ENCODE data around the gene RHOBTB1.
A peak's percentile ranks its signal among the peaks of the same experiment; 100 is the strongest.

Gene RHOBTB1

DNA sequence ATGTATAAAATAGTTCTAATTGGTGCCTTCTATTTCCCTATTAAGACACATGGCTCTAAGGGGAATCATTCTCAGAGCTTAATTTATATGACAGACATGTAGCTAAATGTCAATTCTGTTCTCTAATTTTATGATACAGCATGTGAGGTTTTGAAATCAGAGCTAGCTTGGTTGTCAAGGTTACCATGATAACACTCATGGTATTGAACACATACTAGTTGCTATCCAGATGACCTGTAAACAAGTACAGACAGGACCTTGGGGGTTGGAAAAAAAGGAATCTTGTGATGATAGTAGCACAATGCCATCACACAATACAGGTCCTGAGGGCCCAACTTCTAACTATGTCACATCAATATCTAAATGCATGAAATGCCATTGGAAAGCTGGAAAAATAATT, 49.2 kb downstream of the RHOBTB1 start:
- in situ Hi-C loops (cut with HindIII; ENCODE audit: low pct_ligation_motif_present, low pct_unique_long_range_greater_than_20kb, low sequenced_read_pairs), result no loop called here
- no peak for DNase-seq

DNA sequence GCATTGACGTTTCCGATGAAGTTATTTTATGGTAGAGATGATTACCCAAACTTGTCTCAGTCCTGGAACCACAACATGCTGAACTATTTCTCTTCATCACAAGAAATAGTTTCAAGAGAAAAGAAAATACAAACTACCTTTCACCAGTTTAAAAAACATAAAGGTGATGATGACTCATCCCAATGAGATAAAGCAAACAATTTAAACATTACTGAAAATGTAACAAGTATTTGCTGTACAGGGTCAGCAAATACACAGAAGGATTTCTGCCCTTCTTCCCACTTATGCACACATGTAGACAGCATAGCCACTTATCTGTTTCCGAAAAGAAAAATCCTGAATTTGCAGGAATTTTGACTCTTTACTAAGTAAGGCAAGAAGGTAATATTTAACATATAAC, 50.8 kb downstream of the RHOBTB1 start:
- in situ Hi-C loops (cut with HindIII; ENCODE audit: low pct_ligation_motif_present, low pct_unique_long_range_greater_than_20kb, low sequenced_read_pairs), result no loop called here
- no peak for DNase-seq

- in situ Hi-C loops (cut with HindIII; ENCODE audit: low pct_ligation_motif_present, low pct_unique_long_range_greater_than_20kb, low sequenced_read_pairs), result no loop called here
Observed at GRCh38 chr10:60892571-60892970, 51.4 kb downstream of the RHOBTB1 start.

GRCh38 chr10:60890811-60891210, 53.2 kb downstream of the RHOBTB1 start:
- in situ Hi-C loops (cut with HindIII; ENCODE audit: low pct_ligation_motif_present, low pct_unique_long_range_greater_than_20kb, low sequenced_read_pairs), result no loop called here

More at GRCh38 chr10:60892571-60892970, 51.4 kb downstream of the RHOBTB1 start:
- no peak for DNase-seq

DNA sequence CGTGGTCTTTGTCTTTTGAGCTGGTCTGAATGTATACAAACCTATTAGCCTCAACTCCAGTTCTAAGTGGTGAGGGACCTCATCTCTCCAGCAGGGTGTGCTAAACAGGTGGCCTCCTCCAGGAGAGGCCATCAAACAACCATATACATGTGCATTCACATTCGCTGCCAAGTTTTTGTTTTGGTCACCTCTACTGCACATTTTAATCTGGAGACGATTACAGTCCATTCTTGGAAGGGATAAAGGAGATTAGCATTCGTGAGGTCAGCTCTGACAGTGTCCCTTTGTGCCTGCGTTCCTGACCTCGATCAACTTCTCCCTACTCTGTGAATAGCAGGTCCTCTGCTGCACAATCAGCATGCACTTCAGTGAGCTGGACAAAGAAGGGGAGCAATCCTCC, 60.8 kb downstream of the RHOBTB1 start:
- DNase-seq, result peak; percentile 53
- in situ Hi-C loops (cut with HindIII; ENCODE audit: low pct_ligation_motif_present, low pct_unique_long_range_greater_than_20kb, low sequenced_read_pairs), result no loop called here

More at GRCh38 chr10:60890811-60891210, 53.2 kb downstream of the RHOBTB1 start:
- no peak for DNase-seq

- no peak for DNase-seq
Observed at GRCh38 chr10:60878224-60878623, 65.8 kb downstream of the RHOBTB1 start.

GRCh38 chr10:60877777-60878120, 66.2 kb downstream of the RHOBTB1 start:
- in situ Hi-C loops (cut with HindIII; ENCODE audit: low pct_ligation_motif_present, low pct_unique_long_range_greater_than_20kb, low sequenced_read_pairs), result no loop called here
- DNase-seq, result no peak

More at GRCh38 chr10:60878224-60878623, 65.8 kb downstream of the RHOBTB1 start:
- in situ Hi-C loops (cut with HindIII; ENCODE audit: low pct_ligation_motif_present, low pct_unique_long_range_greater_than_20kb, low sequenced_read_pairs), result no loop called here

DNA sequence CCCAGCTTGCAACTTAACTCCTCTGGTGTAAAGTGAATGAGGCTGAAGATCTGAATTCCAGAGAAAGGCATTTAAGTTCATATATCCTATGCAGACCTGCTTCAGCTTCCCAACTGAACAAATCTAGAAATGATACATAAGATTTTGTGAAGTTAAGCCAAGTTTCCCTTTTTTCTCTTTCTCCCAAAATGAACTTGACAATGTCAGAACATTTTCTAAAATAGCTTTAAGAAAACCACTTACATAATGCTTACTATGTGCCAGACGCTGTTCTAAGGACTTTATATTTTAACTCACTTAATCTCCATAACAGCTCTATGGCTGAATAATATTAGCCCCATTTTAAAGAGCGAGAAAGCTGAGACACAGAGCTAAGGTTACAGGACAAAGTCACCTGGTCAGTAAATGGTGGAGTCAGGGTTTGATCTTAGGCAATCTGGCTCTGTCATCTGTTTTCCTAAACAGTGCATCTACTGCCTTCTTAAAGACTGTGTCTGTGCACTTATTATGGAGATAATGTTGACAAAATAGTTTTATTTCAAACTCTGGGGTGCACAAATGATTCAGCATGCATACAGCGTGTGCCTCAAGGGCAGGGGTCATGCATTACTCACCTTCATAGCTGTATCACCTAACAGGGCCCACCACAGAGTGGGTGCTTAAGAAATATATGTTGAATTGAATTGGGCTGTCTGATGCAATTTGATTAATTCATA, 66.8 kb downstream of the RHOBTB1 start:
- DNase-seq, result no peak
- in situ Hi-C loops (cut with HindIII; ENCODE audit: low pct_ligation_motif_present, low pct_unique_long_range_greater_than_20kb, low sequenced_read_pairs), result no loop called here

DNA sequence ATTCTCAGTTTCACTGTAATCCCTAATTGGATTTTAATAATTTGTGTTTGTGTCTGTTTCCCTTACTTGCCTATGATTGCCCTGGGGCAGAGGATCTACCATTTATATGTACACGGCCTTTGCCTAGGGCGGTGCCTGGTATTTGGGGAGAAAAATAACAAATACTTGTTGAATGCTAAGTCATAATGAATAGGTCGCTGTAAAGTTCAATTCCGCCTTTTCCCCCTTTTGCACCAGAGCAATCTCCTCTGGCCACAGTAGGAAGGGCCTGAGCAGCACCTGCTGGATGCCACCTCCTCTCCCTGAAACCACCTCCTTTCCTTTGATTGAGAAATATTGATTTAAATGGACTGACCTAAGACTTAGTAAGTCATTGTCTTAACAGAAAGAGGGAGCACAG, 70.2 kb downstream of the RHOBTB1 start:
- DNase-seq, result no peak
- in situ Hi-C loops (cut with HindIII; ENCODE audit: low pct_ligation_motif_present, low pct_unique_long_range_greater_than_20kb, low sequenced_read_pairs), result no loop called here

DNA sequence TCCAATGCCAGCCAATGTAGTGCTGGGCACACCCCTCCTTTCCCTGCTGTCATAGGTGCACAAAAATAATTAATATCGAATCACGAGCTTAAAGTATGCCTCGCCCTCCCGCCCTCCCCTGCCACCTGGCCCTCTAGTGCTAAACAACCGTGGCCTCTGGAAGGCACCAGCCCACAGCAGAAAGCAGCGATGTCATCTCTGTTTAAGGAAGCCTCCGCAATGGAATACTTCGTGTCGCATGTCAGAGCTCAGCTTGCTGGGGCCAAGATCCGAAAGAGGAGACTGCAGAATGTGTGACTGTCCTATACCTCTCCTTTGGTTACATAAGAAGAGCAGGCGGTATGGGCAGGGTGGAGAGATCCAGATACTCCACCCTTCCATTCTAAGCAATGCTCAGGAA, 71.5 kb downstream of the RHOBTB1 start:
- in situ Hi-C loops (cut with HindIII; ENCODE audit: low pct_ligation_motif_present, low pct_unique_long_range_greater_than_20kb, low sequenced_read_pairs), result no loop called here

DNA sequence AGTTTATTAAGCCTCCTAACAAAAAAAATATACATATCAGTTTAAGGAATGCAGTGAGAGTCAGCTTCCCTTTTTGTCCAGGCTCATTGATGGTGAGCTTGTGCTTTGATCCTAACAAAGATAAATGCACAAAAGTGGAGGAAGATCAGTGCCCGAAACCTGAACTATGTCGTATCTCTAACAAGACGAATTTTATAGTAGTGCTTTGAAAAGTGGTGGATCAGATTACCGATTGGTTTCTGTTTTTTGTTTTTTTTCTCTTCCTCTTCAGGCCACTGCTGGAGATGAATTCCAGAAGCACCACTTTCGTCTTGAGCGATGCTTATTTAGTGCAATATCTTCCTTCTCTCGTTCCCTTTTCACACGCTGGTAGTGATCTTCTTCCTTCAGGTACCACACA, 72.8 kb downstream of the RHOBTB1 start:
- no peak for DNase-seq

More for the DNA sequence above, 71.5 kb downstream of the RHOBTB1 start:
- DNase-seq, result no peak

GRCh38 chr10:60870803-60871202, 73.2 kb downstream of the RHOBTB1 start:
- no peak for DNase-seq
- in situ Hi-C loops (cut with HindIII; ENCODE audit: low pct_ligation_motif_present, low pct_unique_long_range_greater_than_20kb, low sequenced_read_pairs), result no loop called here

More for the DNA sequence above, 72.8 kb downstream of the RHOBTB1 start:
- in situ Hi-C loops (cut with HindIII; ENCODE audit: low pct_ligation_motif_present, low pct_unique_long_range_greater_than_20kb, low sequenced_read_pairs), result no loop called here

DNA sequence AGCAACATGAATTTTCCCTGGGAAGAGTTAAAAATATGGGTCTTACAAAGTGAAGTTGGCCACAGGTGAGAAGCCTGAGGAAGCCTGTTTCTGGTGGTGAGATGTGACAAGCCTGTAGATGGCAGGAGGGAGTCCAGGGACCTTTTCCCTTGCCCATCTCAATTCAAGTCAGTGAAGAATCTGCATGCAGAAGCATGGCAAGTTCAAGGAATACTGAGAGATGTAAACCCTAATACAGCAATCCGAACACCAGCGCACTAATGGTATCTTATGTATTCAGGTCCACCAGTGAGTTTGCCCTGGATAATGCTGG, 73.6 kb downstream of the RHOBTB1 start:
- in situ Hi-C loops (cut with HindIII; ENCODE audit: low pct_ligation_motif_present, low pct_unique_long_range_greater_than_20kb, low sequenced_read_pairs), result no loop called here
- peak; percentile 5 for DNase-seq

DNA sequence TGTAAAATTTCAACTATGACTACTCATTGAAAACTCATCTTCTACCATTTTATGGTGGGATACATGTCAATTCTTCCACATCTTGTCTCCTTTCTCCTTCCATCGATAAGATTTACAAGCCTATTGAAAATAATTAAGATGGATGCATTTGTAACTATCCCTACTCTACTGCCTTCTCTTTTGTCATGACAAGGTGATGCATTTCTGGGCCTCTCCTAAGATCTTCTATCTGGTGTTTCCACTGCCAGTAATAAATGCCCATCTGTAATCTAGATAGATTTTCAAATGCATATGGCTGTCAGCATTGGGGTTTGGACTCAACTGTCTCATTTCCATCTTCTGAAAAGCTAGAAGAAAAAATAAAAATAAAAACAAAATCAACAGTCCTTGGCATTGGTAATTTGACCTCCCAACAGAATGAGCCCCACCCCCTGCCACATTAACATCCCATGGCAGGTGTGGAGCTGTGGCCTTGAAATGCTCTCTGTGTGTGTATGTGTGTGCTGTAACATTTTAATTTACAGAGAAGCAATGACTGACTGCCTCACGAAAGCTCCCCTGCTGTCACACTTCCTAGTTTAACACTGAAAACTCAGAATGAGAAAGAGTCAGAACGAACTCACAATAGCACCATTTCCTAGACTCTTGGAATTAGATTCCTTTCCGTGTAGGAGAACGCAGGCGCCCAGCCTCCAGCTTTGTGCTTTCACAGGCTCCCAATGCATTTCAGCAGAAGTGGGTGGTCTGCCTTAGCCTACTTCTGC, 74.2 kb downstream of the RHOBTB1 start:
- in situ Hi-C loops (cut with HindIII; ENCODE audit: low pct_ligation_motif_present, low pct_unique_long_range_greater_than_20kb, low sequenced_read_pairs), result no loop called here
- no peak for DNase-seq

DNA sequence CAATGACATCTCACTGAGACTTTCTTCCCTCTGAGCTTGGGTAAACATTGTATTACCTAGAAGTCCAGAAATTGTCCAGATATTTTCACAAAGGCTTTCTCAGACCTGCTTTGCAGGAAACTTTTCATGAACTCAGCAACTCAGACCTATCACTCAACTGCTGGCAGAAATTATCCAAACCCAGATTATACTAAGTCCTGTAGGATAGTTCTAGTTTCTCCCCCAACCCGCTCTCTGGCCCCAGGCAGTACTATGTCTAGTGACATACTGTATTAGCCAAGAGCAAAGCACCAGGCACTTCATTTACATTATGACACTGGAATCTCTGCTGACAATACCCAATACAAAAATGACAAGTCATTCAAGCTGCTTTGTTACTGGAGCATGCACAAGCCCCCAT, 75.0 kb downstream of the RHOBTB1 start:
- in situ Hi-C loops (cut with HindIII; ENCODE audit: low pct_ligation_motif_present, low pct_unique_long_range_greater_than_20kb, low sequenced_read_pairs), result no loop called here
- no peak for DNase-seq

DNA sequence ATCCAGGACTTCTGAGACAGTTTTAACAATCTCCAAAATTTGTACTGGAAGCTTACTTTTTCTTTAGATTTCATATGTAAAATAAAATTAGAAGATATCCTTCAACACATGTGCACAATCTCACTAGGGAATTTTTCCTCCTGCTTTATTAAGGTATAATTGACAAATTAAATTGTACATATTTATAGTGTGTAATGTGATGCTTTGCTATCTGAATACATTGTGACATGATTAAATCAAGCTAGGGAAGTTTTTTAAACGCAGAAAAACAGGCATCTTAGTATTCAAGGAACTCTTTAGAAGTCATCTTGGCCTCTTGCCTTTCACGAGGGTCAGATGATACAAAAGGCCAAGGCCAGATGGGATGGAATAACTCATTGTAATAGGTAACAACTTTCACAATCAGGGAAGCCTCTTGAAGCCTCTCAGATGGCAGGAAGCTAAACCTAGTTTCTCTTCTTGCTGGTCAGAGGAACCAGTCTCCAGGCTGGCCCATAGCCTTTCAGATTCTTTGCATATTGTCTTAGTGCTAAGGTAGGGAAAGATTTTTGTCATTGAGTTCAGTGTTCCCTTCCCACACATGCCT, 78.7 kb downstream of the RHOBTB1 start:
- in situ Hi-C loops (cut with HindIII; ENCODE audit: low pct_ligation_motif_present, low pct_unique_long_range_greater_than_20kb, low sequenced_read_pairs), result no loop called here

GRCh38 chr10:60863796-60864195, 80.2 kb downstream of the RHOBTB1 start:
- no peak for DNase-seq
- in situ Hi-C loops (cut with HindIII; ENCODE audit: low pct_ligation_motif_present, low pct_unique_long_range_greater_than_20kb, low sequenced_read_pairs), result no loop called here

More for the DNA sequence above, 78.7 kb downstream of the RHOBTB1 start:
- DNase-seq, result no peak

- no peak for DNase-seq
- in situ Hi-C loops (cut with HindIII; ENCODE audit: low pct_ligation_motif_present, low pct_unique_long_range_greater_than_20kb, low sequenced_read_pairs), result no loop called here
Observed at GRCh38 chr10:60862517-60862916, 81.5 kb downstream of the RHOBTB1 start.

GRCh38 chr10:60856405-60856804, 87.6 kb downstream of the RHOBTB1 start:
- in situ Hi-C loops (cut with HindIII; ENCODE audit: low pct_ligation_motif_present, low pct_unique_long_range_greater_than_20kb, low sequenced_read_pairs), result no loop called here

GRCh38 chr10:60853637-60854036, 90.3 kb downstream of the RHOBTB1 start:
- no peak for DNase-seq
- in situ Hi-C loops (cut with HindIII; ENCODE audit: low pct_ligation_motif_present, low pct_unique_long_range_greater_than_20kb, low sequenced_read_pairs), result no loop called here

More at GRCh38 chr10:60856405-60856804, 87.6 kb downstream of the RHOBTB1 start:
- no peak for DNase-seq

Data from ACHN (cell line).